ENCODE data around the gene CSTB. TPM values are rescaled to one million over a fixed set of nuclear protein-coding genes. Genes with fewer than 3 reads are reported as not detected.

Gene CSTB
- total RNA-seq, 1 experiment from 2014 or later = 40.7 TPM

DNA sequence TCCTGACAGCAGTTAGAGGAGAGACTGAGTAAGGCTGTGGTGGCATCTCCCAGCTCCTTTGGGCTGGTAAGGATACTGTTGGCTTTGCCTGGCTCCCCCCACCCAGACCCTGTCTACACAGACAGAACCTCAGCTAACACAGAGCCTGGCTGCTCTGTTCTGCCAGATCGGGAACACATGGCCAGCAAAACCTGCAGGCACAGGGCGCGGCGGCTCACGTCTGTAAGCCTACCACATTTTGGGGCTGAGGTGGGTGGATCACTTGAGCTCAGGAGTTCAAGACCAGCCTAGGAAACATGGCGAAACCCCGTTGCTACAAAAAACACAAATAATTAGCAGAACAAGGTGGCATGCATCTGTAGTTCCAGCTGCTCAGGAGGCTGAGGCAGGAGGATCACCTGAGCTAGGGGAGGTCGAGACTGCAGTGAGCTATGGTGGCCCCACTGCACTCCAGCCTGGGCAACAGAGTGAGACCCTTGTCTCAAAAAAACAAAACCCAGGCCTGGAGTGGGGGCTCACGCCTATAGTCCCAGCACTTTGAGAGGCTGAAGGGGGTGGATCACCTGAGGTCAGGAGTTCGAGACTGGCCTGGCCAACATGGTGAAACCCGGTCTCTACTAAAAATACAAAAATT lies 6.7 kb downstream of the CSTB start:
- H2BK120ac ChIP-seq (ENCODE audit: low read depth, low read length, poor library complexity, severe bottlenecking) = no peak overlapping the region
- H4K20me1 ChIP-seq (ENCODE audit: control insufficient read depth, insufficient read depth, insufficient read length) = no peaks in the 10 kb centered on the region
- H3K9me3 ChIP-seq (ENCODE audit: control insufficient read depth, low read depth, low read length) = no peaks in the 10 kb centered on the region
- no peak overlapping the region for H3T11ph ChIP-seq (ENCODE audit: low read length)
- H2AK5ac ChIP-seq (ENCODE audit: insufficient read length, low read length) = no peak overlapping the region
- WGBS (ENCODE audit: extremely low coverage, insufficient read length, low lambda C conversion rate) = no CpG with 5 or more reads among the region's 11 CpGs
- no peaks in the 10 kb centered on the region for H3K23me2 ChIP-seq (ENCODE audit: insufficient read length, low read depth, low read length, poor library complexity, severe bottlenecking)
- H2BK12ac ChIP-seq (ENCODE audit: insufficient read length, low read depth, low read length) = no peak overlapping the region
- Mint-ChIP-seq H3K4me3 (no peak overlapping the region), H3K36me3 (ENCODE audit: insufficient read depth in 1 of 3, low read depth in 3 of 3) (peaks cover 8 to 16% (median 14%) of the 10 kb centered on the region in 3 experiments; a peak in 6 of 7 replicates), H3K27ac (no peak overlapping the region), H3K27me3 (ENCODE audit: low read depth) (no peaks in the 10 kb centered on the region; the same call in 1 of the 2 replicates), H3K9me3 (no peaks in the 10 kb centered on the region), H3K4me1 (peaks cover 42 to 44% of the 10 kb centered on the region in 2 experiments)
- no peak for TF ChIP-seq CTCF (conservative IDR thresholded peaks at IDR 0.05)
- no peak overlapping the region for H3K4ac ChIP-seq (ENCODE audit: low read depth, low read length)
- DNase-seq = no peak
- H3K27ac ChIP-seq (ENCODE audit: insufficient read length, low read depth, low read length) = no peak overlapping the region
- H3K79me1 ChIP-seq (ENCODE audit: insufficient read depth, low read depth, low read length, poor library complexity, severe bottlenecking) = no peaks in the 10 kb centered on the region
- H2BK20ac ChIP-seq (ENCODE audit: low read depth, low read length, poor library complexity, severe bottlenecking) = no peak overlapping the region
- no peak overlapping the region for H3K18ac ChIP-seq (ENCODE audit: insufficient read length, low read depth, low read length)
- H2AFZ ChIP-seq (ENCODE audit: low read length) = no peak overlapping the region
- H3K9ac ChIP-seq (ENCODE audit: extremely low read depth, insufficient read length, low read length) = no peak overlapping the region
- no peak overlapping the region for H3K56ac ChIP-seq (ENCODE audit: insufficient read length, low read depth, low read length)
- H4K8ac ChIP-seq (replicated peaks; ENCODE audit: insufficient read length, low read depth, low read length) = no peak overlapping the region
- H4K5ac ChIP-seq (ENCODE audit: insufficient read length, low read depth, low read length) = no peak overlapping the region
- no peak overlapping the region for H2BK5ac ChIP-seq (ENCODE audit: insufficient read length, low read length)
- H3K23ac ChIP-seq (ENCODE audit: insufficient read length, low read depth, low read length) = no peak overlapping the region
- no peaks in the 10 kb centered on the region for H3K27me3 ChIP-seq (ENCODE audit: insufficient read depth, low read length)
- no peak overlapping the region for H3K14ac ChIP-seq (ENCODE audit: insufficient read depth, low read length)
- no peak overlapping the region for H2BK15ac ChIP-seq (ENCODE audit: low read depth, low read length)
- no peak overlapping the region for H4K91ac ChIP-seq (ENCODE audit: insufficient read length, low read depth, low read length)
- peaks cover 4% of the 10 kb centered on the region; the same call in 1 of the 2 replicates for H3K4me1 ChIP-seq (ENCODE audit: insufficient read depth, low read length)
- H3K79me2 ChIP-seq (ENCODE audit: insufficient read depth, low read length) = no peaks in the 10 kb centered on the region
- H3K4me2 ChIP-seq (ENCODE audit: insufficient read depth, insufficient read length, low read length) = no peak overlapping the region
